Daoy (cell line): ENCODE measurements around the gene LMAN1L. TPM values are rescaled to one million over a fixed set of nuclear protein-coding genes. Genes with fewer than 3 reads are reported as not detected.
A peak's percentile ranks its signal among the peaks of the same experiment; 100 is the strongest.

Experiments used
- DNase-seq: peaks from one replicate; pipeline ENCODE4 v3.0.0-alpha.2; 2015; ENCODE audit warnings: low read depth
- total RNA-seq: library from RNA; depleted of rRNA; stranded (reverse); fragments of >200 nt; shearing (Covaris generic); gene quantifications from 2 replicates; pipeline ENCODE4 v1.2.3, GENCODE V29; 2014; rRNA removed

Gene LMAN1L
- total RNA-seq, 1 experiment from 2014 or later = not detected

GRCh38 chr15:74857082-74857655 is 44.5 kb downstream of the LMAN1L start:
- DNase-seq = no peak

GRCh38 chr15:74857671-74858368 is 45.2 kb downstream of the LMAN1L start:
- DNase-seq = no peak

GRCh38 chr15:74858369-74858740 is 45.7 kb downstream of the LMAN1L start:
- no peak for DNase-seq

GRCh38 chr15:74863239-74864056 is 50.8 kb downstream of the LMAN1L start:
- peak; percentile 55 for DNase-seq

- DNase-seq = no peak
These were observed 51.7 kb downstream of the LMAN1L start for GRCh38 chr15:74864296-74864695.

GRCh38 chr15:74865316-74865715 is 52.7 kb downstream of the LMAN1L start:
- no peak for DNase-seq

GRCh38 chr15:74866090-74866489 is 53.5 kb downstream of the LMAN1L start:
- peak; percentile 42 for DNase-seq

- no peak for DNase-seq
These were observed 54.9 kb downstream of the LMAN1L start for GRCh38 chr15:74867466-74868038.

GRCh38 chr15:74868059-74868458 is 55.4 kb downstream of the LMAN1L start:
- no peak for DNase-seq

- no peak for DNase-seq
These were observed 56.7 kb downstream of the LMAN1L start for GRCh38 chr15:74869372-74869725.

- no peak for DNase-seq
These were observed 57.2 kb downstream of the LMAN1L start for GRCh38 chr15:74869726-74870407.

GRCh38 chr15:74870436-74871215 is 58.0 kb downstream of the LMAN1L start:
- DNase-seq = no peak

- no peak for DNase-seq
These were observed 60.0 kb downstream of the LMAN1L start for GRCh38 chr15:74872702-74873035.

GRCh38 chr15:74873036-74873755 is 60.6 kb downstream of the LMAN1L start, which contains the start of gene SCAMP2:
Gene SCAMP2, minus strand, starts transcription at chr15:74873365. Its CDS starts 110 bp downstream, at chr15:74873255.
- DNase-seq = peak; percentile 97

- peak; percentile 20 for DNase-seq
These were observed 61.3 kb downstream of the LMAN1L start for GRCh38 chr15:74873756-74874424.

Other genes with a start within 250 kb of the LMAN1L start
- 55.2 and 57.4 TPM in 2 replicates for gene CLK3, start 197.0 kb upstream of the LMAN1L start, total RNA-seq
- 4.0 and 5.3 TPM in 2 replicates for gene EDC3, start 116.8 kb upstream of the LMAN1L start, total RNA-seq
- gene CYP1A1, start 87.3 kb upstream of the LMAN1L start, total RNA-seq = 0.92 and 3.8 TPM in 2 replicates
- not detected in 2 replicates for gene CYP1A2, start 64.0 kb upstream of the LMAN1L start, total RNA-seq
- gene CSK, start 30.8 kb upstream of the LMAN1L start, total RNA-seq = 26.9 and 31.4 TPM in 2 replicates
- gene CPLX3, start 13.8 kb downstream of the LMAN1L start, total RNA-seq = not detected in 2 replicates
- gene ULK3, start 30.3 kb downstream of the LMAN1L start, total RNA-seq = 17.6 and 24.3 TPM in 2 replicates
- gene SCAMP2, start 60.5 kb downstream of the LMAN1L start, total RNA-seq = 15.9 and 16.8 TPM in 2 replicates
- 31.0 and 38.3 TPM in 2 replicates for gene MPI, start 77.2 kb downstream of the LMAN1L start, total RNA-seq
- gene FAM219B, start 94.0 kb downstream of the LMAN1L start, total RNA-seq = 14.2 and 19.1 TPM in 2 replicates
- gene COX5A, start 125.2 kb downstream of the LMAN1L start, total RNA-seq = 59.7 and 65.6 TPM in 2 replicates
- 2.2 and 3.2 TPM in 2 replicates for gene RPP25, start 143.9 kb downstream of the LMAN1L start, total RNA-seq
- 1.8 and 7.4 TPM in 2 replicates for gene SCAMP5, start 182.7 kb downstream of the LMAN1L start, total RNA-seq
- 30.6 and 32.1 TPM in 2 replicates for gene PPCDC, start 210.8 kb downstream of the LMAN1L start, total RNA-seq